Kidney capillary endothelial cell (primary cell): ENCODE measurements around the gene ZNF516.

Experiments
- DNase-seq: peaks from one replicate; pipeline ENCODE4 v3.0.0-alpha.2; 2018; ENCODE audit warnings: low spot score

The ZNF516 gene

GRCh38 chr18:76455003-76455676, 39.9 kb downstream of the ZNF516 start:
- no peak for DNase-seq

- no peak for DNase-seq
These were observed 40.6 kb downstream of the ZNF516 start for GRCh38 chr18:76454418-76454817.

GRCh38 chr18:76453932-76454331, 41.1 kb downstream of the ZNF516 start:
- no peak for DNase-seq

- DNase-seq = no peak
These were observed 41.9 kb downstream of the ZNF516 start for GRCh38 chr18:76453057-76453561.

- peak; percentile 55 for DNase-seq
These were observed 42.7 kb downstream of the ZNF516 start for GRCh38 chr18:76452357-76452756.

GRCh38 chr18:76451396-76452331, 43.4 kb downstream of the ZNF516 start:
- DNase-seq = peak; percentile 33

- peak; percentile 80 for DNase-seq
These were observed 44.3 kb downstream of the ZNF516 start for GRCh38 chr18:76450452-76451395.

GRCh38 chr18:76449111-76449453, 46.0 kb downstream of the ZNF516 start:
- no peak for DNase-seq

GRCh38 chr18:76448256-76449110, 46.6 kb downstream of the ZNF516 start:
- DNase-seq = no peak

GRCh38 chr18:76447258-76447890, 47.7 kb downstream of the ZNF516 start:
- no peak for DNase-seq

- no peak for DNase-seq
These were observed 48.5 kb downstream of the ZNF516 start for GRCh38 chr18:76446321-76447257.

- no peak for DNase-seq
These were observed 49.3 kb downstream of the ZNF516 start for GRCh38 chr18:76445741-76446232.

GRCh38 chr18:76445275-76445674, 49.8 kb downstream of the ZNF516 start:
- peak; percentile 49 for DNase-seq

GRCh38 chr18:76444446-76445105, 50.5 kb downstream of the ZNF516 start:
- no peak for DNase-seq

- DNase-seq = no peak
These were observed 51.3 kb downstream of the ZNF516 start for GRCh38 chr18:76443519-76444445.

GRCh38 chr18:76442413-76443171, 52.5 kb downstream of the ZNF516 start:
- no peak for DNase-seq
